Occipital lobe (tissue), 2 donors: ENCODE data around the gene IL1RAPL2. TPM values are rescaled to one million over a fixed set of nuclear protein-coding genes. Genes with fewer than 3 reads are reported as not detected.
"Not testable (repeated sequence)": the region's sequence is repeated elsewhere in the genome, so short reads cannot be mapped to it uniquely, and the experiment has no call there.

Source experiments
- DNase-seq: peaks from one replicate; lab custom pipeline; 2025; lab: John Stamatoyannopoulos, UW
- total RNA-seq: library from RNA; depleted of rRNA; stranded (reverse); fragments of >200 nt; gene quantifications from one replicate; pipeline ENCODE4 v1.2.3, GENCODE V29; 2014

The IL1RAPL2 gene
- total RNA-seq, 1 donor from 2014 or later: 12.2 TPM

DNA sequence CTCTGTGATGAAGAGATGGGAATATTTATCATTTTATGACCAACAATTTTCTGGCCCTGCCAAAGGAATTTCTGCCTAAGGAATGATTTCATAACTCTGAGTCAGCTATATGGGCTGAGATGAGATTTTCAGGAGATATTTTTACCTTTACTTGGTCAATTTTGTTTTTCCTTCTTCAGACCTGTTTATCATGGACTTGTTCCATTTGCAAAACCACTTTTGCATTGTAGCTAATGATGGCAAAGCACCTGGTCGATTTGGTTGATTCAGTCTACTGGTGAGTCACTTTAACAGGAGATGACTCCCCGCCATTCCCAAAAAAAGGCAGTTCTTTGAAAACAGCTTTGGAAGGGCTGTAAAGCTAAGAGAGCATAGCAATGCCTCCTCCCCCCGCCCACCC is 601.2 kb downstream of the IL1RAPL2 start:
- DNase-seq: no peak

DNA sequence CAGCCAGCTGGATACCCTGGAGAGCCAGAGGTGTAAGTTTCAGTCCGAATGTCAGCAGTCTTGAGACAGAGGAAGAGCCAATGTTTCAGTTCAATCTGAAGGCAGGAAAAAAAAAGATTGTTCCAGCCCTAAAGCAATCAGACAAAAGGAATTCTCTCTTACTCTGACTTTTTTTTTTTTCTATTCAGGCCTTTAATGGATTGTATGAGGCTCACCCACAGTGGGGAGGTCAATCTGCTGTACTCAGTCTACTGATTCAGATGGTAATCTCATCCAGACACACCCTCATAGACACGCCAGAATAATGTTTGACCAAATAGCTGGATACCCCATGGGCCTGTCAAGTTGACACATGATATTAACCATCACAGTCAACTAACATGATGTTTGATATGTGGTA is 602.6 kb downstream of the IL1RAPL2 start:
- DNase-seq: no peak

DNA sequence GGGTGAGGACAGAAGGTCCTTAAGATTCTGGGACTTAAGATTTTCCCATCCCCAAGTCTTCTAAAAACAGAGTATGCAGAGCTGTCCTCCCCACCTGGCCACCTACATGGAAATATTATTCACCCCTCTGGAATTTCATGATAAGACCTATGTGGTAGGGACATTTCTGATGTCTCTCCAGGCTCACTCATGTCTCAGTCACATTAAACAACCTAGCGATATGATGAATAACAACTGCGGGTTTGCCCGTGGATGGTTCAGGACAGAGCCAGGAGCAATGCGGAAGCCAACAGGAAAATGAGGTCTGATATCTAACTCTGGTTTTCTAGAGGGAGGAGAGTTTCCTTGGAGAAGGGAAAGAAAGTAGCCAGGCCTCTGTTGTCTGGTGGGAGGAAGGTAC is 607.1 kb downstream of the IL1RAPL2 start:
- DNase-seq: no peak

GRCh38 chrX:105179644-105180043 is 613.6 kb downstream of the IL1RAPL2 start:
- no peak for DNase-seq

DNA sequence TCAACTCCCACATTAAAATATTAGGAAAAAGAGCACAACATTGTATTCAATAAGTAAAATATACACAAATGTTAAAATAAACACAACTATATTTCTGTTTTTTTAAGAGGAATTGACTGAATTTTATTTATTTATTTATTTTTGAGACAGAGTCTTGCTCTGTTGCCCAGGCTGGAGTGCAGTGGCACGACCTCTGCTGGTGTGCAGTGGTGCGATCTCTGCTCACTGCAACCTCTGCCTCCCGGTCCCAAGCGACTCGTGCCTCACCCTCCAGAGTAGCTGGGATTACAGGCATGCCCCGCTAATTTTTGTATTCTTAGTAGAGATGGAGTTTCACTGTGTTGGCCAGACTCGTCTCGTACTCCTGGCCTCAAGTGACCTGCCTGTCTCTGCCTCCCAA is 623.1 kb downstream of the IL1RAPL2 start:
- DNase-seq: no peak

GRCh38 chrX:105190252-105190853 is 624.4 kb downstream of the IL1RAPL2 start:
- DNase-seq: no peak

- DNase-seq: no peak
Observed at GRCh38 chrX:105191878-105192277, 625.9 kb downstream of the IL1RAPL2 start.

- no peak for DNase-seq
Observed at GRCh38 chrX:105209406-105209805, 643.4 kb downstream of the IL1RAPL2 start.

GRCh38 chrX:105210258-105210657 is 644.3 kb downstream of the IL1RAPL2 start:
- DNase-seq: no peak

DNA sequence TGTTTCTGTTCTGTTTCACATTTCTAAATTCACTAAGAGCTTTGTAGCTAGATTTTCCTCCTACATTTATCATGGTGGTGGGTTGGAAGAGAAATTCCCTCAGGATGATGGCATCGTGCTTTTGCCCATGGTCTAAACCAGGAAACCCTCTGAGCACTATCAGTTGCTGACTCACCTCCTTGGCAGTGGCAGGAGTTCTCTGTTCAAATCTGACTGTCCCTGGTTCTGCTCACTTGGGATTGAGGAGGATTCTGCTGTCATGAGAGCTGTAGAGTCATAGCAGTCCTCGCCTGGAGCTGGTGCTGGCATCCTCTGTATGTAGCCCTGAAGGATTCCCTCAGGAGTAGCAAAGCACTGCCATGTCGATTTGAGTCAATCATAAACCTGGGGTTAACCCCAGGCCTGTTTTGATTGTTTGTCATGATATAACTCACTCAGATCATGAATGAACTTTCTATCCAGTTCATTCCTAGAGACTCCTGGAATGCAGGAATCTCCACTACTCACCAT is 645.1 kb downstream of the IL1RAPL2 start:
- DNase-seq: no peak

- DNase-seq: no peak
Observed at GRCh38 chrX:105219454-105220401, 653.7 kb downstream of the IL1RAPL2 start.

GRCh38 chrX:105220636-105221035 is 654.6 kb downstream of the IL1RAPL2 start, which contains the start of gene TEX13A:
TEX13A (minus strand) TSS chrX:105220694; CDS start chrX:105220397, 297 bp downstream.
- no peak for DNase-seq

DNA sequence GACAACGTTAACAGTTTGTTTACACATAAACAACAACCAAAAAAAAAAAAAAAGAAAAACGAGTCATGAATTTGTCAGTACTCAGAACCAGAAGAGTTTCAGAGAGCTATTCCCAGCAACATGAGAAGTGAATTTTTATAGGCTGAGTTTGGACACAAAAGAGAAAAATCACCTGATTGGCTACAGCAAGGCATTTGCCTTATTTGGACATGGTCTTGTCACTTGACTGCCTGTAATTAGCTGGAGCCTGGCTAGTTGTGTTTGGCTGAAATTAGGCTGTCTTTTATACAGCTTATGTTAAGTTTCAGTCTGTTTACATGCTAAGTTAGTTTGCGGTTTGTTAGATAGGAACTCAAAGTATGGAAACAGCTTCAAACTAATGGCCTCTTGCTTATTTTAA is 655.4 kb downstream of the IL1RAPL2 start:
- no peak for DNase-seq

- DNase-seq: no peak
Observed at GRCh38 chrX:105226499-105226898, 660.5 kb downstream of the IL1RAPL2 start.

DNA sequence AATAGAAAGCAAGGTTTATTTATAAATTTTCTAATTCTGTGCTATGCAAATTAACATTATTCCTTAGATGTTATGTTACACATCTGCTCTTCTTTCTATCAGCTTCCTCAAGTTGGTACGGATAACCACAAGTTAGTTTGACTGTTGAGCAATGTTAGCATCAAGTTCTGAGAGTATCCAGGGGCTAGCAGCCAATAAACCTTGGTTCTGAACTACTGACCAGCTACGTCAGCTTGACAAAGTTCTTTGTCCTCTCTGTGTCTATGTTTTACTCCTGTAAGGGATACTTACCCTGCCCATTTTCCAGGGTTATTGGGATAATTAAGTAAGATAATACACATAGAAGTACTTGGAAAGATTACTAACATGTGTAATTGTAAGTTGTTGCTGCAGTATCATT is 662.6 kb downstream of the IL1RAPL2 start:
- no peak for DNase-seq

DNA sequence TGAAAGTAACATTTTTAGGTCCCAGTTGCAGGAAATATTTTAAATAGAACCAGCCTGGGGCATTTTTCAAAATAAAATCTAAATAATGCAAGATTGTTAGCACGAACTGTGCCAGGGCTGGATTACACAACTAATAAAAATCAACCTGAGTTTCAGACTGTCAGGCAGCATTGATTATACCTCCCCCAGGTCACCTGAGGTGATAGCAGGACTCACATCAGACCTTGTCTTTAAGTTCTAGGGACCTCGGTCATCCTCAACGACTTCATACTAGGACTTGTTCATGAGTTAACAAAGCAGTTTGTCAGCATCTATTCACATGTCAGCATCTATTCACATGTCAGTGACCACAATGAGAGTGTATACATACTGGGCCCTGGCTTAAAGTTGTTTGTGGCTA is 663.1 kb downstream of the IL1RAPL2 start:
- no peak for DNase-seq

GRCh38 chrX:105237407-105237806 is 671.4 kb downstream of the IL1RAPL2 start:
- DNase-seq: not testable (repeated sequence)

DNA sequence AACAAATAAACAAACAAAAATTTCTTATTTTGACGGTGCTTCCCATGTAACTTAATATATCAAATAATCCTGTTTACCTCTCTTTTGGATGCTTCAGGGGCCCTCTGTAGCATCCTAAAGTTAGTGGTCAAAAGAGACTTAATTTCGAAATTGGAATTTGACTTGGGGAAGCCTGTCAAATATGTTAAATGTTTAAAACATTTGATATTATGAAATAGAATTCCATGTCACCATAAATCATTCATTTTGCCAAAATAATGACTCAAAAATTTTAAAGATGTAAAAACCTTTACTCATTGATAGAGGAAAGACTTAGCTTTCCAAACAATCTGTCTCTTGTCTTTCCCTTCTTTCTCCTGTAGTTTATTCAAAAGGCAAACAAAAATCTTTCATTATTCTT is 675.1 kb downstream of the IL1RAPL2 start:
- DNase-seq: no peak

DNA sequence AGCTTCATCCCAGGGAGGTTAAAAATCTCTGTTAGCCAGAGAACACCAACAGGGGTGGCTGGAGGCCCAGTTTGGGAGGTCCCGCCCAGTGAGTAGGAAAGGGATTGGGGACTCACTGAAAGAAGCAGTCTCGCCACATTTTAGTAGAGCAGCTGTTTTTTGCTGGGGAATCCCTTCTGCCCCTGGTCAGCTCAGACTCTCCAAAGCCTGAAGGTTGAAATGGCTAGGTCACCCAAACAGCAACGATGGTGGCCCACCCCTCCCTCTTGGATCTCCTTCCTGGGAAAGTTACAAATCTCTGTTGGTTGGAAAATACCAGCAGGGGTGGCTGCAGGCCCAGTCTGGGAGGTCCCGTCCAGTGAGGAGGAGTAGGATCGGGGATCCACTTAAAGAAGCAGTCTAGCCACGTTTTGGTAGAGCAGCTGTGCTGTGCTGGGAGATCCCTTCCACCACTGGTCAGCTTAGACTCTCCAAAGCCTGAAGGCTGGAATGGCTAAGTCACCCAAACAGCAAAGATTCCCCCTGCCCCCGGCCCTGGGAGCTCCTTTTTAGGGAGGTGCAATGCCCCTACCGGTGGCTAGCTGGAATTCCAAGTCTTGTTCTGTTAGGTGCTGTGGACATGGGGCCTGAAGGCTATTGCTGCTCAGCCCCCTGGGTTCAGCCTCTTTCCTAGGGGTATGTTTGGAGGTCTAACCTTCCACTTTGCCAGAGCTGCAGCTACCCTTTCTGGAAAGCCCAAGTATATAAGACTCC is 694.5 kb downstream of the IL1RAPL2 start:
- no peak for DNase-seq

- DNase-seq: no peak
Observed at GRCh38 chrX:105263171-105263570, 697.2 kb downstream of the IL1RAPL2 start.

- no peak for DNase-seq
Observed at GRCh38 chrX:105263801-105264200, 697.8 kb downstream of the IL1RAPL2 start.

GRCh38 chrX:105265093-105265492 is 699.1 kb downstream of the IL1RAPL2 start:
- no peak for DNase-seq
